Left ventricle myocardium inferior (tissue), 1 donor: Measurements from ENCODE around the gene CFAP45. TPM values are rescaled to one million over a fixed set of nuclear protein-coding genes. Genes with fewer than 3 reads are reported as not detected.

Source experiments
- DNase-seq: peaks from one replicate; pipeline ENCODE4 v3.0.0-alpha.2; 2020
- H3K27ac ChIP-seq: fragments of 200-600 bp; replicated peaks from 2 replicates; pipeline ENCODE4 v1.8.0; 2021
- H3K27me3 ChIP-seq: fragments of 200-600 bp; 2 replicates; pipeline ENCODE4 v1.8.0; 2021; ENCODE audit warnings: low read depth
- H3K36me3 ChIP-seq: fragments of 200-600 bp; 2 replicates; pipeline ENCODE4 v1.8.0; 2021
- H3K4me1 ChIP-seq: fragments of 200-600 bp; 2 replicates; pipeline ENCODE4 v1.8.0; 2021
- H3K4me3 ChIP-seq: fragments of 200-600 bp; 2 replicates; pipeline ENCODE4 v1.8.0; 2021; ENCODE audit warnings: mild to moderate bottlenecking, moderate library complexity
- H3K9me3 ChIP-seq: fragments of 200-600 bp; replicated peaks from 2 replicates; pipeline ENCODE4 v1.8.0; 2021
- CTCF ChIP-seq: fragments of 200-600 bp; IDR thresholded peaks from 2 replicates; pipeline ENCODE4 v1.8.0; 2021; ENCODE audit warnings: antibody characterized with exemption, mild to moderate bottlenecking, borderline replicate concordance
- intact Hi-C: fragments of 100-400 bp; cut with micrococcal nuclease; formaldehyde crosslinking; loops from one replicate; pipeline ENCODE4 v1.11.0; 2022
- long read RNA-seq: library from polyadenylated mRNA; unstranded; transcript quantifications from one replicate; pipeline ENCODE4 v2.0.0, GENCODE V29; 2021
- total RNA-seq: library from RNA; stranded (reverse); fragmentation: NEBNext Ultra II Directional; extraction: Animal tissue kit (Norgen Biotek cat#: 25700); gene quantifications from one replicate; pipeline ENCODE4 v1.2.1, GENCODE V29; 2021
- donor health status: DM: no; HTN: yes; CAD: no; lungs with severe emphysema.

The CFAP45 gene, protein sequence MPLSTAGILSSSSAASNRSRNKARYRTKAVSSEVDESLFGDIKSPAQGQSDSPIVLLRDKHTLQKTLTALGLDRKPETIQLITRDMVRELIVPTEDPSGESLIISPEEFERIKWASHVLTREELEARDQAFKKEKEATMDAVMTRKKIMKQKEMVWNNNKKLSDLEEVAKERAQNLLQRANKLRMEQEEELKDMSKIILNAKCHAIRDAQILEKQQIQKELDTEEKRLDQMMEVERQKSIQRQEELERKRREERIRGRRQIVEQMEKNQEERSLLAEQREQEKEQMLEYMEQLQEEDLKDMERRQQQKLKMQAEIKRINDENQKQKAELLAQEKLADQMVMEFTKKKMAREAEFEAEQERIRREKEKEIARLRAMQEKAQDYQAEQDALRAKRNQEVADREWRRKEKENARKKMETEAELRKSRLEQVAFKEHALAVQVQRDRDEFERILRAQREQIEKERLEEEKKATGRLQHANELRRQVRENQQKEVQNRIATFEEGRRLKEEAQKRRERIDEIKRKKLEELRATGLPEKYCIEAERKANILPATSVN
- total RNA-seq: 1.1 TPM
- long read RNA-seq, partial matches to known transcripts: 1 of 1 reads
- long read RNA-seq, other reads (novel, unspliced or antisense): 0 of 1 reads

DNA sequence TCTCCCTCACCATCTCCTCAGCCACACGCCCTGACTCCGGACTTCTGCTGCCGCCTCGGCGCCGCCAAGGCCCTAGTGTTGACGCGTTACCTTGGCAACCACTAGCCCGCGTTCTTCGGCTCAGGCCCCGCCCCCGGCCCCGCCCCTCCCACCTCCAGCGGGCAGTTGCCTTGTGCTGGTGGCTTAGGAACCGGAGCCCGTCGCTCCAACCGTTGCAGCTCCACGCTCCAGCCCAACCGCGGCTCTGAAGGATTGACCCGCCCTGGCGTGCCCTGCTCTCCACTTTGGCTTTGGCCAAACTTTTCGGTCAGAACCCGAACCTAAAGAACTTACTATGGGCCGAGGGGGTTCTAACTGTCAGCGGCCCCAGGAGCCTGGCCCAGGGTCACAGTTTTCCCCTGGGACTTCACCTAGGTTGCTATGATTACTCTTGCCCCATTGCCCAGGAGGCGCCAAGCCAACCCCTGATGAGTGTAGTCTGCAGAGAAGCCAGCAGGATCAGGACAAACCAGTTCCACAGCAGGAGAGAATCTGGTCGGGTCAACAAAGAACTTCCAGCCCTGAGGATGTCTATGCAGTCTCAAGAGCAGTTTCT is at the start of gene CFAP45:
CFAP45 (minus strand) TSS at position 80 of the 595 bp plus-strand sequence; CDS start at position 13, 67 bp downstream.
- H3K4me3 ChIP-seq: peak within 1 kb of the TSS; percentile 33

GRCh38 chr1:159949123-159949522 is 49.2 kb upstream of the CFAP45 start:
- intact Hi-C loops: loop anchor here (5.0 to 10.0 kb wide), 2 partner anchors 58 to 154 kb away; no protein-coding TSS in a partner anchor
- H3K36me3 ChIP-seq: no peaks in the 10 kb centered on the region
- no peak overlapping the region for H3K4me3 ChIP-seq
- no peaks in the 10 kb centered on the region for H3K9me3 ChIP-seq
- H3K27me3 ChIP-seq: peaks cover 38% of the 10 kb centered on the region
- H3K4me1 ChIP-seq: peaks cover 18% of the 10 kb centered on the region
- H3K27ac ChIP-seq: no peak overlapping the region
- no peak for DNase-seq
- TF ChIP-seq CTCF: no peak

More for the DNA sequence above, at the start of gene CFAP45:
- Histone ChIP-seq H3K9me3 (peaks cover 13% of the 10 kb centered on the region), H3K27ac (peak within 1 kb of the TSS; percentile 9), H3K4me1 (peaks cover 37% of the 10 kb centered on the region), H3K27me3 (no peaks in the 10 kb centered on the region), H3K36me3 (no peaks in the 10 kb centered on the region)
- DNase-seq: peak; percentile 82
- intact Hi-C loops: no loop called here
- TF ChIP-seq CTCF: no peak

DNA sequence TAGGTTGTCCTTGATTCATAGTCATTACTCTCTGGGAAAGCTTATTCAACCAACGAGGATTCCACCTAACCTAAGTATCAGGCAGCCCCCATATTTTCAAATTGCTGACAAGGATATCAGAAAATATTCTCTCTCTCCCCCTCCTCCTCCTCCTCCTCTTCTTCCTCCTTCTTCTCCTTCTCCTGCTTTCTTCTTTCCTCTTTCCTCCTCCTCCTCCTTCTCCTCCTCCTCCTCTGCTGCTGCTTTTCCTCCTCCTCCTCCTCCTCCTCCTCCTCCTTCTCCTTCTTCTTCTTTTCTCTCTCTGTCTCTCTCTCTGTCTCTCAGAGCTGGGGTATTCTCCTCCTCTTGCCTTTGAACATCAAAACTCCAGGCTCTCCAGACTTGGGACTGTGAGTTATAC is 48.0 kb upstream of the CFAP45 start:
- DNase-seq: no peak
- no peak overlapping the region for H3K27ac ChIP-seq
- no peaks in the 10 kb centered on the region for H3K9me3 ChIP-seq
- intact Hi-C loops: loop anchor here (5.0 to 10.0 kb wide), 2 partner anchors 59 to 153 kb away; no protein-coding TSS in a partner anchor
- peaks cover 37% of the 10 kb centered on the region for H3K27me3 ChIP-seq
- H3K4me3 ChIP-seq: no peak overlapping the region
- no peak for TF ChIP-seq CTCF
- H3K4me1 ChIP-seq: peaks cover 18% of the 10 kb centered on the region
- no peaks in the 10 kb centered on the region for H3K36me3 ChIP-seq

DNA sequence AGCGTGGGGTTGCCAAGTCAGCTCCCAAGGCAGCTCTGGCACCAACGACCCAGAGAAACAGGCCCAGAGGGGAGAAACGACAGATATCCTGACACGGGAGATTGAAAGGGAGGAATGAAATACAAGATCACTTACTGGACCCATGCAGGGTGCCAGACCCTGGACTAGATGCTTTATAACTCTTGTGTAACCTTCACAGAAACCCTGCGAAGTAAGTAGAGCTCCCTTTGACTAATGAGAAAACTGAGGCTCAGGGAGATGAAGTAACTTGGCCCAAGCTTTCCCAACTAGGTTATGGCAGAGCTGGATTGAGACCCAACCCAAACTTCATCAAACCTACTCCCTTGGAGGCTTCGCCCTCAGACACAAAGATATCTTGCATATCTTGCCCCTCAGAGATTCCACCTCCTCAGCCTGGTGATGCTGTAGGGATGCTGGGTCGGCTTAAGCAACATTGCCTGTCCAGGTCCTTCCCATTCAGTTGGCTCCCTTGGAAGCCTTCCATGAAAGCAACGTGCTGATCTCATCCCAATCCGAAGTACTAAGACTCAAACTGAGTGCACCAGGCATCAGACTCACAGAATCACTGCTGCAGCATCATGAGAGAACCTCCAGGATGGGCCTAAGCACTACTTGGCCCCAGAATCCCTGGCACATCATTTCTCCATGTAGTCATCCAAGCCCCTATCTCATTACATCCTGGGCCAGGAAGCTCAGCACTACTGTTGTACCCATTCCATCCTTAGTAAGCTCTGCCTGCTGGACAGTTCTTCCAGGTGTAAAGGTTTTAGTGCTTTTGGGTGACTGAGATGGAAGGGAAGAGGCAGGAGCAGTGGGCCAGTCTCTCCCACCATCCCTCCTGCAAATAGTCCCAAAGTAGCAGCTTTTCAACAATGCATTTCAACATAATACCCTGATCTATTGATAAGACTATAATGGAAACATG is 46.5 kb upstream of the CFAP45 start:
- H3K27me3 ChIP-seq: peaks cover 32% of the 10 kb centered on the region
- H3K4me3 ChIP-seq: peak overlapping the region; percentile 69
- no peak overlapping the region for H3K27ac ChIP-seq
- no peaks in the 10 kb centered on the region for H3K9me3 ChIP-seq
- intact Hi-C loops: loop anchor here (5.0 to 10.0 kb wide), 2 partner anchors 61 to 152 kb away; no protein-coding TSS in a partner anchor
- no peaks in the 10 kb centered on the region for H3K36me3 ChIP-seq
- no peak for DNase-seq
- TF ChIP-seq CTCF: no peak
- H3K4me1 ChIP-seq: peaks cover 18% of the 10 kb centered on the region
